ENCODE measurements around the gene NEK4. TPM values are rescaled to one million over a fixed set of nuclear protein-coding genes. Genes with fewer than 3 reads are reported as not detected.

Gene NEK4
- 31.5 TPM for polyA plus RNA-seq (ENCODE audit: insufficient read length)
- long read RNA-seq, donor 1, full-length matches to known transcripts: 1 of 1 reads
- long read RNA-seq, donor 1, partial matches to known transcripts: 0 of 1 reads
- long read RNA-seq, donor 1, other reads (novel, unspliced or antisense): 0 of 1 reads
- long read RNA-seq, donor 2, full-length matches to known transcripts: 3 of 3 reads
- long read RNA-seq, donor 2, partial matches to known transcripts: 0 of 3 reads
- long read RNA-seq, donor 2, other reads (novel, unspliced or antisense): 0 of 3 reads
- long read RNA-seq, donor 3, full-length matches to known transcripts: 2 of 2 reads
- long read RNA-seq, donor 3, partial matches to known transcripts: 0 of 2 reads
- long read RNA-seq, donor 3, other reads (novel, unspliced or antisense): 0 of 2 reads
- long read RNA-seq, donor 4: 0 reads
- long read RNA-seq, donor 5, full-length matches to known transcripts: 3 of 3 reads
- long read RNA-seq, donor 5, partial matches to known transcripts: 0 of 3 reads
- long read RNA-seq, donor 5, other reads (novel, unspliced or antisense): 0 of 3 reads
- long read RNA-seq, donor 6, full-length matches to known transcripts: 2 of 2 reads
- long read RNA-seq, donor 6, partial matches to known transcripts: 0 of 2 reads
- long read RNA-seq, donor 6, other reads (novel, unspliced or antisense): 0 of 2 reads
- long read RNA-seq, donor 7: 0 reads
- long read RNA-seq, donor 8, full-length matches to known transcripts: 2 of 2 reads
- long read RNA-seq, donor 8, partial matches to known transcripts: 0 of 2 reads
- long read RNA-seq, donor 8, other reads (novel, unspliced or antisense): 0 of 2 reads

DNA sequence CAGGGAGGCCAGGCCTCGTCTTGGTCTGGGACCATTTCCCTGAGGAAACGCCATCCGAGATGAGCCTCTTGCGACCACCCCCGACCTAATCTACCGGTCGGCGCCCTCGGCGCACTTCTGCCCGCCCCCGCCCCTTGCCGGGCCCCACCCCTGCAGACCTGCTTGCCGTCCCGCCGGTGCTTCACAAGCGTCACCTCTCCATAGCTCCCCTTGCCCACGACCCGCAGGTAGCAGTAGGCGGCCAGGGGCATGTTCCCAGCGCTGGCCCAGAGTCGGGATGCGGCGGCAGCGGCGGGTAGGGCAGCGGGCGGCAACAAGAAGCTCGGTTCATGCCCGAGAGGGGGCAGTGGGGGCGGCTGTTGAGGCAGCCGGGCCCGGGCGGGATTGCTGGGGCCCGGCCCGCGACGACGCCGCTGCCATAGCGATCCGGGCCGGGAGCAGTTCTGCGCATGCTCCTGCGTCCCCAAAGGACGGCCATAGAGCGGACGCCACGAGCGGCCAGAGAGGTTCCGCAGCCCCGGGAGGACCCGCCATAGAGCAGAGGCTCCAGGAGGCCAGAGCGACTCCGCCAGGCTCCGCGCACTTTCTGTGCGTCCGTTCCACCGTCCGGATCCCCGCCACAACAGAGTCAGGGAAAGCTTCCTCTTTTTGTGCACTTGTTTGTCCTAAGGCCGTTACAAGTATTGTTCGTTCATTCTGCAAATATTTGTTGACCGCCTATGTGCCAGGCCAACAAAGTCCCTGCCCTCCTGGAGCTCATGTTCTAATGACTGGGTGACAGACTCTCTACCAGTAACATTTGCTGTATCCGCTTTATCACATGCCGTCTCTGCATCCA is at the start of gene NEK4:
TSS of gene NEK4 (minus strand) at position 445 of the 838 bp plus-strand sequence. CDS start at position 251, 194 bp downstream.
- DNase-seq: peak; percentile 92

DNA sequence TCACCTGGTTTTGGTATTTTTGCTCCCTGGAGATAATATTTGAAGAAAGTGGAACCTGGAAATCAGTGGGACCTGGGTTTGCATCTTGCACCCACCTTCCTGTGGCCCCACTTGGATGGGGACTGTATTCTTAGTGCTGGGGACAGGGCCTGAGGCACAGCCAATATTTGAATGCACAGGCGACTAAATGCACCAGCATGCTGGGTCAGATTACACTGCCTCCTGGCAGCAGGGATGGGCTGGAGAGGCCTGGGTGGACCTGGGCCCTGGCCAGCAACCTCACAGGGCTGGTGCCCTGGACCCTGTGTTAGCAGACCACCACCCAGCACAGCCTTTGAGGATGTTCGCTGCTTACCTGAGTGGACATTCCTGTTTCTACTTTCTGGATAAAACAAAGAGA is 49.2 kb upstream of the NEK4 start:
- DNase-seq: no peak

DNA sequence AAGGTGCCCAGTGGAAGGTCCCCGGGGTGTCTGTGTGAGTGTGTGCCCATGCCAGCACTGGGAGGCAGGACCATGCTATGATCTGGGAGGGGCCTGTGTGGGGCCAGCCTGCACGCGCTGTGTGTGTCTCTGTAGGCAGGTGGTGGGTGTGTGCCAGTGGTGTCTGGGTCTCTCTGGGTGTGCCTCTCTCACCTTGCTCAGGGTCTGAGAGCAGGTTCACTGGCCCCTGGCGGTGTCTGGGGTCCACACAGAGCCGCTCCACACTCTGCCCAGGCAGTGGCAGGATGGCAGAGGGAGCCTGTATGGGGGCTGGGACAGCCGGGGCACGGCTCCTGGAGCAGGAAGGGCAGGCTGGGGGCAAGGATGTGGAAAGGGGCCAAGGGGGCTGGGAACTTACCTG is 47.1 kb upstream of the NEK4 start:
- DNase-seq: no peak

DNA sequence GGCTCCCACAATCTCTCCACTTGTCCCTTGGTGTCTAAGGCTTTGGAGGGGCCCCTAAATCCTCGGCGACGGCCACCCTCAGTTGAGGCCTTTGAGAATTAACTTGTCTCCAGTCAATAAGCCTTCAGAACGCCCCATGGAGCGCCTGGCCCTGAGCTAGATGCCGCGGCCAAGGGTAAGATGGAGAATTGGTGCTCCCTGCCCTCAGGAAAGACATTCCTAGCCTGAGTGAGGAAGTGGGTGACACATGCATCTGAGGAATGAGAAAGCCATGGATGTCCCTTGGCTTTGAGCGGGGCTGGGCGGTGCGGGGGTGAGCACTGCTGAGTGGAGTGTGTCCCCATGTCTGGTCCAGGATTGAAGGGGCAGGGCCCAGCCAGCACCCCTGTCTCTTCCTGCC is 46.5 kb upstream of the NEK4 start:
- no peak for DNase-seq

DNA sequence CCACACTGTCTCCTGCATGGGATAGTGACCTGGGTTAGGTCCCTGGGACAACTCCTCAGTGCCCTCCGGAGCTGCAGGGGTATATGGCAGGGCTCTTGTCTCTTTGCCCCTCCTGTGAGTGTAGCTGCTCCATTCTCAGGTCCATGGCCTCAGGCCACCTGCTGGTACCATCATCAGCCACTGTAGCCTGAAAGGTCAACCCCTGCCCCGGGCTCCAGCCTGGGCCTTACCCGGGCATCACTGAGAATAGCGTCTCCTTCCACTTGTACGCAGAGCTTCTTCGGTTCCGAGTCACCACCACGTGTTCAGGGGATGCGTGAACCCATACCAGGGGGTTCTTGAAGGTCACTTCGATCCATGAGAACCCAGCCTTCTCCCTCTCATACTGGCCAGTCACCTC is 45.9 kb upstream of the NEK4 start:
- no peak for DNase-seq

DNA sequence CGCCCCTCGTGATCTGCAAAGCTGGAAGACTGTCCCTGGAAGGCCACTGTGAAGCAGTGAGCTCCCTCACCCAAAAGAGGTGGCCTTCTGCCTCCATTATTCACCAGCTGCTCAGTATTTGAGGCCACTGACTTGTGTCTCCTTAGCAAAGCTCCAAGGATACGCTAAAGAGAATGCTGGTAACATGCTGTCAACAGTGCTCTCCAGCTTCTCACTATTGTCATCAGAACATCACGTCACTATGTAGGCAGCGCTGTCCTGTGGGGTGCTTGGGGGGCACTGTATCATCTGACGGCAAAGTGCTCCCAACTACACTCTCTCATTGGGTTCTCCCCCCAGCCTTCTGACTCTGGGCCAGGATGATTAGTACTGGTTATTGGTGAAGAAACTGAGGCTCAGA is 45.5 kb upstream of the NEK4 start:
- DNase-seq: no peak

DNA sequence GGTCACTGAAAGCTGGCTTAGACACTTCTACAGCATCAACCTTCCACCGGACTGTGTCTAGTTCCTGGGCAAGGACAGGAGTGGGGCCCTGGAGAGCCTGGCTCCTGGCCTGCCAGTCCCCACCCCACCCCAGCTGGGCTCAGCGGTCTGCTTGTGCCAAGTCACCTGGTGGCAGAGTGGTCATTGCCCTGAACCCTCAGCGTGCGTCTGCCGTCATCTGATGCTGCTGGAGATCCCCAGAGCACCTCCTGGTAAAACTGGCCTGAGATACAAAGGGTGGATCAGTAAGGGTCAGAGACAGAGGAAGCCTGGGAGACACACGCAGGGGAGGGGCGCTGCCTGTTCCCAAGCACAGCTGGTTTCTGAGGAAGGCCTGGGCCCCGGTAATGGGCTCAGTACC is 43.1 kb upstream of the NEK4 start:
- DNase-seq: no peak

DNA sequence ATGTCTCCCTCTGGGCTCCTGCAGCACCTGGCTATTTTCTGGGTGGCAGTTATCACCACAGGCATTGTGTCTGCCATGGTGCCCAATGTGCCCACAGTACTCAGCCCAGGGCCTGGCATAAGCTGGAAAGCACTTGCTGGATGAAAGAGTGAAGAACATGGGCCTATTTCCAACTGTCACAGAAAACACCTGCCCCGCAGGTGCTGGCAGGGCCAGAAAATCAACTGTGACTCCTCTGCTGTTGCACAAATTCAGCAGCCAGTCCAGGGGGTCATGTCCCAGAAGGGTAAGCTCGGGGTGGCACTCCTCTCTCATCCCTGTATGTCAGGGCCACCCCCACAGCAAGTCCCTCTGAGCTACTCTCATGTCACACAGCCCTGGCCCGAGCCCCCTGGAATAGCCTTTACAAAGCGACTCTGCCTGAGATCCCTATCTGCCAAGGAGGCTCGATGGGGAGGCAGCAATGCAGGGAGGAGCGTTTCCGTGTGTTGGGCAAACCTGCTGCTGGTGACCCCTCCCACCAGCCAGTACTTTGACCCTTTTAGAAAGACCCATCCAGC is 40.8 kb upstream of the NEK4 start:
- DNase-seq: no peak

DNA sequence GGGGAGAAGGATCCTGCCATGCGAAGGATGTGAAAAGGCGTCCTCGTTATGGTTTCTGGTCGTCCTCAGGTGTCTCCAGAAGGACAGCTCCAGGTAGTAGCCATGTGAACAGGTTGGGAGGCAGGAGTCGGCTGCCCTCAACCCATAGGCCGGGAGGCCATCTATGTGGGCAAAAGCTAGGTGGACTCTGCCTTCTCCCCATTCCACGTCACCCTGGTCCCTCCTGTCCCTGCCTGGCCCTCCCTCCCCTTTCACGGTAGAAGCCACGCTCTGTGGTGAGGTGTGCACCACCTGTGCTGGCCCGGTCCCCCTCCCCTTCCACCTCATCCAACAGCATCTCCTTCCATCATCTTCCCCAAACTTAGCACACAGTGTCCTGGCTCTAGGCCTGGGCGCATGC is 40.2 kb upstream of the NEK4 start:
- no peak for DNase-seq

DNA sequence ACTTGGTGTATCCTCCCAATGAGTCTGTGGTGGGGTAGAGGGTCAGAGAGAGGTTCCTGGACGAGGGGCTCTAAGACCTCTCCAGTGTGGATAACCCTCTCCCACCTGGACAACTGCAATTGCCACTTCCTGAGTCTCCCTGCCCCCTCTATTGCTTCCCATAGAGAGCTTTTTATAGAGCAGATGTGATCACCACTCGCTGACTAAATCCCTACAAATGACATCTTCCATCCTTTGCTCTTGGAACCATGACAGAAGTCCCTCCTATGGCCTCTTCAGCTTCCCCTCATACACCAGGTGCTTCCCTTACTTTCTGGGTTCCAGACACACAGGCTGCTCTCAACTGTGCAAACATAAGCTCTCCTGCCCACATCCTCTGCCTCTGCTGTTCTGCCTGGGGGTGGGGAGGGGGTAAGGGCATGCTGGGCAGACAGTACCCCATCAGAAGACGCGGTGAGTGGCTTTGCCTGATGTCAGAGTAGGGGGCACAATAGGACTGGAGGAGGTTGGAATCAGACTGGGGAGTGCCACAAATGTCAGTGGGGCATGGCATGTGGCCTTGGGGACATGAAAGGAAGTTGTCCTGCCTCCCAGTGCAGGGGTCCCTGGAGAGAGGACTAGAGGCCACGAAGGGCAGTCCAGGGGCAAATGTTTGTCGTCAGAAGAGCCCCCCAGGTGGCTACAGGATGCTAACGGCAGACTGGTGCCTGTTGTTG is 39.1 kb upstream of the NEK4 start:
- no peak for DNase-seq

DNA sequence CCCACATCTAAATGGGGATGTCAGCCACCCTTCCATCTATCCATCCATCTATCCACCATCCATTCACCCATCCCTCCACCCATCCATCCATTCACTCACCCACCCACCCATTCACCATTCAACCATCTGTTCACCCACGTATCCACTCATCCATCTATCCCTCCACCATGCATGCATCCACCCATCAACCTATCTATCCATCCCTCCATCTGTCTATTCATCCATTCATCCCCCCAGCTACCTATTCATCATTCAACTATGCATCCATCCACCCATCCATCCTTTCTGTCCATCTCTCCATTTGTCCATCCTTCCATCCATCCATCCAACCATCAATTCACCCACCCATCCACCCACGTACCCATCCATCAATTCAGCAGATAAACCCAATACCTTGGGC is 38.4 kb upstream of the NEK4 start:
- no peak for DNase-seq

DNA sequence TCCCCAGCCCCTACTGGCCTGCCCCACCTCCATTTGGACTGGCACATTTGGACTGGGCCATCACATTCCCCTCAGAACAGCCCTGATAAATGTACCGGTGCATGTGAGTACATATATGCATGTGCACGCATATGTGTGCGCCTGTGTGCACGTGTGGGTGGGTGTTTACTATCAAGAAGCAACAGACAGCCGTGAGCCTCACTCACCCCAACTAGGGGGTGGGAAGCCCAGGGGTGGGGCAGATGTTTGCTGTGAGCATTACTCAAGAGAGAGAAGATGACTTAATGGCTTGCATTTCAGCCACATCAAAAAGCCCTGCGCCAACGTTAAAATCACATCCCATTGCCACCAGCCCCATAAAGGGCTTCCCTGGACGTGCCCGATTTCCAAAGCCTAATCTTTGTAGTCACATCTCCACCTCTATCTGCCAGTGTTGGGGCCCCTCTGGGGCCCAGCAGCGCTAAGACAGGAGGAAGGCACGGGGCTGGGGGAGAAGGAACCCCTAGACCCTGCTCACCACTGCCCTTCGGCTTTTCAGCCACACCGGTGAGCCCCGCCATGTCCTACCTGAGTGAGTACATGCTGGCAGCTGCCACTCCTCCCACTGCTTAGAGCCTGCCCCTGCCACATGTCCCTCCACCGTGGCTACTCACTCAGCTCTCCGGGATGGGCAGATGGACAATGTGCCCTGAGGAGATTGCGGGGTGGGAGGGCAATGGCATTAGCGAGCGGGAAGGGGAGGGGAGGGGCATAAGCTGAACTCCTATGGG is 34.7 kb upstream of the NEK4 start:
- no peak for DNase-seq

DNA sequence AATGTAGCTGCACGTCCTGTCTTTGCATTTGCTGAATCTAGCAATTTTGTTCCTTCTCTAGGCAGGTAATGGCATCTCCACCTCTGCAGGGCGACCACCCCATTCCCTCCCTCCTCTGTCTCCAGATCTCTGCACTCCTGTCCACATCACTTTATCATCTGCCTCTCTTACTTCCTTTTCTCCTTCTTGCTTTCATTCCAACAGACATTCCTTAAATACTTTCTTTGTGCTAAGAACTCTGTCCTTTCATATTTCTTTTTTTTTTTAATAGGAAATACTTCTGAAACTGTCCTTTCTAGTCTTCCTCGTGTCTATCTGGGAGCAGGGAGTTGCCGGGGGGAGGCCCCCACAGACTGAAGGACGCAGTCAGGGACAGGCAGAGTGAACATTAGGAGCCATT is 31.1 kb upstream of the NEK4 start:
- DNase-seq: no peak

DNA sequence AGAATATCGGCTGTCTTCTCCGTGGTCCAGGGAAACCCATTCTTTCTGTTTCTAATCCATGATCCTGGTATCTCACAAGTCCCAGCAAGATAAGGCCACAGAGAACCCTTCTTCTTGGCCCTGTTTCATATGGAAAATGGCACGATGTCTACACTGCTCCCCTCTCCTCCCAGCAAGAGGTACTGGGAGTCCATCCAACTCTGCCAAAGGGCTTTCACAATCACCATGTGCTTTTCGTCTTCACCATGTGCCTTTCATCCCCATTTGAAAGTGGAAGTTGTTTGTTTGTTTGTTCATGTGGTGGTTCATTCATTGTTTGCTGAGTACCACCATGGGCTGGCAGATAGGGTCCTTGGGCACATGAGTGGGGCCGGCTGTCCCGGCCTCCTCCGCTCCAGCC is 29.3 kb upstream of the NEK4 start:
- no peak for DNase-seq

DNA sequence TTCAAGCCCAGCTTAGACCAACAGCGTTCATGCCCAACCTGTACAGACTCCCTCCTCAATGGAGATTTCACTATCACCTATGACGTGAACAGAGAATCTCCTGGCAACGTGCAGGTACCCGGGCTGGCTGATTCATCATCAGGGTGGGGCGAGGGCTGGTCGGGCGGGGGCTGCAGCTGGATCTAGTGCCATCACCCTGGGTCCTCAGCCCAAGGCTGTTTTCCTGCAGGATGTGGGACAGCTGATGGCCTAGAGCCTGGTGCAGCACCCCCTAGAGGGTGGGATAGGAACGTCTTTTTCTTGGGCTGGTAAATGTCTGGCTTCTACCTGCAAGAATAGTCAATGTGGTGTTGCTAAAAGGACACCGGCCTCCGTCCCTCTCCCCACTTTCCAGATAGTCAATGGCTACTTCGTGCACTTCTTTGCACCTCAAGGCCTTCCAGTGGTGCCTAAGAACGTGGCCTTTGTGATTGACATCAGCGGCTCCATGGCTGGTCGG is 28.3 kb upstream of the NEK4 start:
- no peak for DNase-seq

DNA sequence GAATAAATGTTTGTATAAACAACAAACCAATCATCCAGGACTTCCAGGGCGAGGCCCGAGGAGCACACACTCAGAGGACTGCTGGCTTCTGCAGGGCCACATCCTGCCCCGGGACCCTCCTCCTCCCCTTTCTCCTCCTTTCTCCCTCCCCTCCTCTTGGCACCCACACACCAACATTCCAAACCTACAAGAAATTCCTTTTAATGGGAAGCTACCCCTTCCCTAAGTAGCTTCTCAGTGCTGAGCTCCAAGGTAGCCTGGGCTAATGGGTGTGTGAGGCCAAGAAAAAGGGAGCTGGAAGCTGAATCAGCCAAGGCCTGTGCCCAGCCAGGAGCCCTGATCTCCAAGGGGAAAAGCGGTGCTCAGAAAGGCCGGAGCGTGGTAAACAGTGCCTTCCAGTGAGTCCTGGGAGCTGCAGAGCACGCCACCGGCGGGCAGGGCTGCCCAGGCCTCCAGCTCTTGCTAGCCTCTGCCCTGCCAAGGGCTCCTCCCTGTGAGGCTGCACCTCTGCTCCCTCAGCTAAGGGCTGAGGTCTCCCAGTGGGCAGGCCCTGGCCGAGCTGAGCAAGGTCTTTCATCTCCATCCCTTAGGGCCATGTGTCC is 27.7 kb upstream of the NEK4 start:
- no peak for DNase-seq

DNA sequence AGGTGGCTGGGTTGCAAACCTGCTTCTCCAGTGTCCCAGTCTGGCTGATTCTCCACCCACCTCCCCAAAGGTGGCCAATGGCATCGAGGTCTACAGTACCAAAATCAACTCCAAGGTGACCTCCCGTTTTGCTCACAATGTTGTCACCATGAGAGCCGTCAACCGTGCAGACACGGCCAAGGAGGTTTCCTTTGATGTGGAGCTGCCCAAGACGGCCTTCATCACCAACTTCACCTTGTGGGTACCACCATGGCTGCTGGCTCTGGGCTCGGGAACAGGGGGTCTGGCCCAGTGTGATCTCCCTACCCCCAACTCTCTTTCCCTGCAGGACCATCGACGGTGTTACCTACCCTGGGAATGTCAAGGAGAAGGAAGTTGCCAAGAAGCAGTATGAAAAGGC is 25.7 kb upstream of the NEK4 start:
- no peak for DNase-seq

DNA sequence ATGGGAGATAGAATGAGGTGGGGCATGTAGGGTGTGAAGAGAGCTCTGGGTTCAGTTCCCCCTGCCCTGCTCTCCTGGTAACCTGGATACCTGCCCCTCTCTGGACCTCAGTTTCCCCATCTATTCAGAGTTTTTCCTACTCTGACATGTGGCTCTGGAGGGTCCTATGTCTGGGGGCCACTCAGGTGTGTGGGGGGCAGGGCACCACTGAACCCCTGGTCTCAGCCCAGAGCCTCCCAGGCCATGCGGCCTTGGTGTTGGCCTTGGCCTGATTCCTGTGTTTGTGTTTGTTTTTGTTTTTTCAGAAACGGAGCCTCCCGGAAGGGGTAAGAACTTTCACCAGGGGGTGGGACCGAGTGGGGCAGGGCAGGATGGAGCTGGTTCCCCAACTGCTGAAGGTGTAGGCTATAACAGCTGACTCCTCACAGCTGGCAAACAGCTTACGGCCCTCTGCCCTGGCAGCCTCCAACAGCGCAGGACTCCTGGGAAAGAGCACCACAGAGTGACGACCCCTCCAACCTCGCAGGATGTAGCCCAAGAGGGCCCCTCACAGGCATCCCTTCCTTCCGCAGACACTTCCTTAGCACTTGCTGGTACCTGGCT is 24.7 kb upstream of the NEK4 start:
- no peak for DNase-seq

DNA sequence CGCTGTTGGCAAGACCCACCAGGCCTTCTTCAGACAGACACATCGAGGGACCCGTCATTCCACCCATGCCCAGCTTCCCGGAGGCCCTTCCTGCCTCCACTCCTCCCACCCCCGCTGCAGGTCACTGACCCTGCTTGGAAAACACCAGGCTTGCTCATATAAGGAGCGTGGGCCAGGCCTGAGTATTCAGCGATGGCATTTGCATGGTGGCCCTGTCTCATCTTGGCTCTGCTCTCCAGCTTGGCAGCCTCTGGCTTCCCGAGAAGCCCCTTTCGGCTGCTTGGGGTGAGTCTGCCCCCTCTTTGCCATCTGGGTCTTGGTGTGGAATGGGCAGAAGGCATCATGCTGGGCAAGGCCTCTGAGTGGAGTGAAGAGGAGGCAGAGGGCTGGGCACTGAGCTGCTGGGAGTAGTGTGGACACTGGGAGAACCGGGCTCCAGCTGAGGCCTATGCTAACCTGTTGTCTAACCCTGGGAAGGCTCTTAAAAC is 23.9 kb upstream of the NEK4 start, which contains the start of gene ITIH3:
TSS of gene ITIH3 (plus strand) at position 185 of the 488 bp plus-strand sequence. CDS start at position 193, 8 bp downstream.
- DNase-seq: no peak

All from left kidney (tissue), 8 donors.